ENCODE results near the gene TSPAN5. TPM values are rescaled to one million over a fixed set of nuclear protein-coding genes. Genes with fewer than 3 reads are reported as not detected.

Gene TSPAN5
- total RNA-seq, 2 experiments from 2014 or later = 25.0 to 27.8 TPM

DNA sequence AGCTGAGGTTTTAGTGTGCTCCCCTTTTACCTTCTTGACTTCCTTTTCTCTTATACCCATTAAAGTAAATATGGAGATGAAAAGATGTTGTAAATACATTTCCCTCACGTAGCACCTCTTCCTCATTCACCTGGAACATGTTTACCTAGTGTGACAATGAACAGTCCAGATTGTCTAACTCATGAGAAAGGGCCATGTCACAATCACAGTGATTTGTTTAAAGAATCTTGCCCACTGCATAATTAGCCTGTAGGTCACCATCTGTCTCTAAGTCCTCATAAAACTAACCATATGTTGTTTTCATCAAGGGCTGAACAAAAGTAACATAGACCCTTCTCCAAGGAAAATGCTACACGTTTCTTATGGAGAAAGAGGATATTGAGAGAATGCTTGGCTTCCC is 85.7 kb downstream of the TSPAN5 start:
- no peaks in the 10 kb centered on the region for H3K27me3 Mint-ChIP-seq
- no peaks in the 10 kb centered on the region for H3K9me3 Mint-ChIP-seq (ENCODE audit: low read depth)
- no peak overlapping the region for H3K27ac Mint-ChIP-seq
- DNase-seq (no peak), ATAC-seq (no peak)
- peaks cover 20% of the 10 kb centered on the region for H3K36me3 Mint-ChIP-seq
- H3K4me3 Mint-ChIP-seq = no peak overlapping the region
- CTCF ChIA-PET = no interaction called here
- H3K4me1 Mint-ChIP-seq = peaks cover 6% of the 10 kb centered on the region

DNA sequence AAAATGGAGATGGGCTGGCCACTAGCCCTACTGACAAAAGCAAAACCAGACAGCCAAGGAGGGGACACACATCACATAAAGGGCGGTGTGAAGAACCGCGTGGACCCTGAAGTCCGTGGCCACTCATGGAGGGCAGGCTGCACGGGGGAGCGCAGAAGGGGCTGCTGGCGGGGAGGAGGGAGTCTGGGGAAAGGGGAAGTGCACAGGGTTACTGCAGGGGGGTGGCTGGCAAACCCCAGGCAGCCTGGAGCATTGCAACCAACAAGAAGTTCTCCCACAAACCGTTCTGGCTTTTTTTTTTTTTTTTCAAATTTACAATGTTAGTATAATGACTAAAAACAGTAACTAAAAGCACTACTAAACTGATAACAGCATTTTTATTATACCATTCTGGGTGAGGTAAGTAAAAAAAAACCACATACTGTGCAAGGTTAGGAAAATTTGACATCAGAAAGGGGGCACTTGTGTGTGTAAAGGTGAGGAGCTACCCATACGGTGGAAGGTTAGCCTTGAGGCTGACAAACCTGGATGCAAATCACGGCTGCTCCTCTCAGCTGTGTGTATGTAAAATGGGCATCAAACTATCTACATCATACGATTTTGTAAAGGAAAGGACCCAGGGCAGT is 87.1 kb downstream of the TSPAN5 start:
- no peak for DNase-seq
- Mint-ChIP-seq H3K27ac (no peak overlapping the region), H3K4me3 (no peak overlapping the region), H3K36me3 (peaks cover 24% of the 10 kb centered on the region), H3K9me3 (ENCODE audit: low read depth) (no peaks in the 10 kb centered on the region), H3K4me1 (peaks cover 6% of the 10 kb centered on the region), H3K27me3 (no peaks in the 10 kb centered on the region)
- no peak for ATAC-seq
- CTCF ChIA-PET = no interaction called here

GRCh38 chr4:98570151-98570797 is 88.1 kb downstream of the TSPAN5 start:
- no peaks in the 10 kb centered on the region for H3K27me3 Mint-ChIP-seq
- H3K4me3 Mint-ChIP-seq = no peak overlapping the region
- peaks cover 22% of the 10 kb centered on the region for H3K36me3 Mint-ChIP-seq
- H3K27ac Mint-ChIP-seq = no peak overlapping the region
- H3K9me3 Mint-ChIP-seq (ENCODE audit: low read depth) = no peaks in the 10 kb centered on the region
- ATAC-seq (no peak), DNase-seq (no peak)
- CTCF ChIA-PET = no interaction called here
- peaks cover 6% of the 10 kb centered on the region for H3K4me1 Mint-ChIP-seq

- Mint-ChIP-seq H3K27ac (no peak overlapping the region), H3K36me3 (peaks cover 16% of the 10 kb centered on the region), H3K4me1 (peaks cover 6% of the 10 kb centered on the region), H3K4me3 (no peak overlapping the region), H3K27me3 (no peaks in the 10 kb centered on the region), H3K9me3 (ENCODE audit: low read depth) (no peaks in the 10 kb centered on the region)
- DNase-seq (no peak), ATAC-seq (no peak)
- CTCF ChIA-PET = no interaction called here
Observed at GRCh38 chr4:98568941-98569663, 89.3 kb downstream of the TSPAN5 start.

- Mint-ChIP-seq H3K4me3 (no peak overlapping the region), H3K36me3 (peaks cover 15% of the 10 kb centered on the region), H3K27ac (no peak overlapping the region), H3K27me3 (no peaks in the 10 kb centered on the region), H3K4me1 (peaks cover 6% of the 10 kb centered on the region), H3K9me3 (ENCODE audit: low read depth) (no peaks in the 10 kb centered on the region)
- ATAC-seq (no peak), DNase-seq (no peak)
- CTCF ChIA-PET = no interaction called here
Observed at GRCh38 chr4:98567611-98568010, 90.8 kb downstream of the TSPAN5 start.

- no peaks in the 10 kb centered on the region for H3K27me3 Mint-ChIP-seq
- no peaks in the 10 kb centered on the region for H3K9me3 Mint-ChIP-seq (ENCODE audit: low read depth)
- H3K27ac Mint-ChIP-seq = no peak overlapping the region
- H3K36me3 Mint-ChIP-seq = peaks cover 16% of the 10 kb centered on the region
- no peak for DNase-seq
- no peak overlapping the region for H3K4me3 Mint-ChIP-seq
- peaks cover 3% of the 10 kb centered on the region for H3K4me1 Mint-ChIP-seq
- no peak for ATAC-seq
- CTCF ChIA-PET = interaction anchor here (1.7 kb wide), 1 partner anchor 99 kb away, joined by 3 read pairs; no protein-coding TSS in a partner anchor
Observed at GRCh38 chr4:98566361-98567008, 91.9 kb downstream of the TSPAN5 start.

DNA sequence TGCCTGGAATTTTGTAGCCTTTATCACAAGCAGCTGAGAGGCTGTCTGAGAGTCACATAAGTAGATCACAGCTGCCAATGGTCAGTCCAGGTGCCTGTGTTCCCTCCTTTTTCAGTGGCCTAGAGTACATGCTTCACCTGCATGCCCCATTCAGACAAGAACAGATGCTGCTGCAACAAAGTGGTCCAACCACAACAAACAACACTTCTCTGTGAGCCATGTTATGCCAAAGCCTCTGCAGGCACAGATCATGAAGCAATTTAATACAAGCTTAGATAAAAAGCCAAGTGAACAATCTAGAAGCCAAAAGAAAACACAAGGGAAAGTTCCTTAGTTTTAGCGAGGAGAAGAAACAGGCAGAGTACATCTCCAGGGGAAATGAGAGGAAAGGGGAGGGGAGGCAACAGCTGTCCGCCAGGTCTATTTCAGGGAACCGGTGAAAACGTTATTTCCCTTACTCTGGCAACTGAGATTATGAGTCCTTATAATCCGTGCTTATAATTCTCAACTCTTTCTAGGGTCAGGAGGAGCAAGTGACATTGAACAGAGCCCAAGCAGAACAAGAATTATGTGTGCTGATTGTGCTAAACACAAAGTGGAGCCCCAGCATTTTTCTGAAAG is 92.6 kb downstream of the TSPAN5 start:
- no peak for ATAC-seq
- no peaks in the 10 kb centered on the region for H3K27me3 Mint-ChIP-seq
- no peak overlapping the region for H3K27ac Mint-ChIP-seq
- H3K4me3 Mint-ChIP-seq = no peak overlapping the region
- DNase-seq = no peak
- H3K4me1 Mint-ChIP-seq = peaks cover 2% of the 10 kb centered on the region
- peaks cover 15% of the 10 kb centered on the region for H3K36me3 Mint-ChIP-seq
- no peaks in the 10 kb centered on the region for H3K9me3 Mint-ChIP-seq (ENCODE audit: low read depth)
- CTCF ChIA-PET = interaction anchor here (1.4 to 1.7 kb wide), 2 partner anchors 13 to 98 kb away, joined by 3 read pairs; no protein-coding TSS in a partner anchor

- H3K9me3 Mint-ChIP-seq (ENCODE audit: low read depth) = no peaks in the 10 kb centered on the region
- no peaks in the 10 kb centered on the region for H3K27me3 Mint-ChIP-seq
- no peak overlapping the region for H3K4me3 Mint-ChIP-seq
- no peaks in the 10 kb centered on the region for H3K4me1 Mint-ChIP-seq
- peaks cover 11% of the 10 kb centered on the region for H3K36me3 Mint-ChIP-seq
- no peak for DNase-seq
- no peak for ATAC-seq
- H3K27ac Mint-ChIP-seq = no peak overlapping the region
- CTCF ChIA-PET = interaction anchor here (1.4 kb wide), 1 partner anchor 14 kb away, joined by 3 read pairs; no protein-coding TSS in a partner anchor
Observed at GRCh38 chr4:98564852-98565251, 93.6 kb downstream of the TSPAN5 start.

GRCh38 chr4:98560321-98560720 is 98.1 kb downstream of the TSPAN5 start:
- CTCF ChIA-PET = no interaction called here

GRCh38 chr4:98558471-98559169 is 99.8 kb downstream of the TSPAN5 start:
- H3K4me1 Mint-ChIP-seq = no peaks in the 10 kb centered on the region
- CTCF ChIA-PET = no interaction called here
- no peak overlapping the region for H3K4me3 Mint-ChIP-seq
- no peak for ATAC-seq
- H3K27ac Mint-ChIP-seq = no peak overlapping the region
- no peak for DNase-seq
- peaks cover 11% of the 10 kb centered on the region for H3K36me3 Mint-ChIP-seq
- H3K27me3 Mint-ChIP-seq = no peaks in the 10 kb centered on the region
- no peaks in the 10 kb centered on the region for H3K9me3 Mint-ChIP-seq (ENCODE audit: low read depth)

More at GRCh38 chr4:98560321-98560720, 98.1 kb downstream of the TSPAN5 start:
- Mint-ChIP-seq H3K4me1 (no peaks in the 10 kb centered on the region), H3K27ac (no peak overlapping the region), H3K36me3 (peaks cover 5% of the 10 kb centered on the region), H3K9me3 (ENCODE audit: low read depth) (no peaks in the 10 kb centered on the region), H3K4me3 (no peak overlapping the region), H3K27me3 (no peaks in the 10 kb centered on the region)
- DNase-seq = no peak
- no peak for ATAC-seq

DNA sequence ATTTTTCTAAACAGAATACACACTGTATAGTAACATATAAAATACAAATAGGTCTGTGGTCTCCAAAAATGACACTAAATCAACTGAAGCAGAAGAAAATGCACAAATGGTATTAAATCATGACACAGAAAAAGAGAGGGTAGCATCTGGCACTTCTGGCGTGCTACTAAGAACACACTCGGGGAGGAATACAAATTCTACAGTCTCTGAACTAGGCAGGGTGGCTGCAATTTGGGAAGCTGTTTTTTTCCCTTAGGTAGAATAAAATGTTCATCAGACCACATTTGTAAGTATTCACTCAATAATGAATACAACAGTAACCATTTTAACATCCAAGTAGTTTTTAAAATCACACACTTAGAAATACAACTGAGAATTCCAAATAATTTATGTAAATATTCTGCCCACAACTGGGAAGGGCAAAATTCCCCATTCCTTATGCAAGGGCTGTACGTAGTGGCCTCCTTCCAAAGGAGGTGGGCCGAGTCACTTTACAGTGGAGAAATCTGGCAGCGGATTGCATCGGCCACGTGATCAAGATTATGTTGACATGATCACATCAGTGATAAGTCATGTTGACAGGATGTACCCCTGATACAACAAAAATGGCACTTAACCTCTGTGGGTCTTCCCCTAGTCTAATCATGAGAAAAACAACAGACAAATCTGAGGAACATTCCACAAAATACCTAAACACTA is 101.1 kb downstream of the TSPAN5 start:
- CTCF ChIA-PET = no interaction called here
- Mint-ChIP-seq H3K4me1 (no peaks in the 10 kb centered on the region), H3K4me3 (no peak overlapping the region), H3K27ac (no peak overlapping the region), H3K27me3 (no peaks in the 10 kb centered on the region), H3K9me3 (ENCODE audit: low read depth) (no peaks in the 10 kb centered on the region), H3K36me3 (peaks cover 15% of the 10 kb centered on the region)
- DNase-seq (no peak), ATAC-seq (no peak)

- CTCF ChIA-PET = no interaction called here
- Mint-ChIP-seq H3K4me3 (no peak overlapping the region), H3K9me3 (ENCODE audit: low read depth) (peaks cover 5% of the 10 kb centered on the region), H3K4me1 (peaks cover 4% of the 10 kb centered on the region), H3K27me3 (no peaks in the 10 kb centered on the region), H3K36me3 (peaks cover 19% of the 10 kb centered on the region), H3K27ac (no peak overlapping the region)
- ATAC-seq (no peak), DNase-seq (no peak)
Observed at GRCh38 chr4:98556451-98556850, 102.0 kb downstream of the TSPAN5 start.
